ENCODE measurements around the gene RAB3A. TPM values are rescaled to one million over a fixed set of nuclear protein-coding genes. Genes with fewer than 3 reads are reported as not detected.
A peak's percentile ranks its signal among the peaks of the same experiment; 100 is the strongest.

Gene RAB3A
- total RNA-seq, 1 experiment from 2014 or later = 1.0 TPM

GRCh38 chr19:18196511-18196845 lies 7.4 kb downstream of the RAB3A start:
- Histone ChIP-seq H3K36me3 (ENCODE audit: control insufficient read depth, insufficient read depth, low read length) (no peaks in the 10 kb centered on the region; the same call in 1 of the 2 replicates), H3K27ac (ENCODE audit: low read length) (no peak overlapping the region), H3K4me1 (ENCODE audit: control insufficient read depth, insufficient read depth, low read length) (peaks cover 7% of the 10 kb centered on the region), H3K4me3 (ENCODE audit: low read depth in 2 of 2, low read length in 2 of 2) (no peak overlapping the region), H3K27me3 (ENCODE audit: control insufficient read depth, insufficient read depth, low read length) (no peaks in the 10 kb centered on the region), H3K9me3 (ENCODE audit: control insufficient read depth, insufficient read depth, low read depth, low read length) (no peaks in the 10 kb centered on the region)
- in situ Hi-C loops (cut with HindIII; ENCODE audit: low pct_unique_long_range_greater_than_20kb, low sequenced_read_pairs) = no loop called here
- BruUV-seq (replicated peaks) = no TSS peak
- no peak for ATAC-seq
- intact Hi-C loops (cut with micrococcal nuclease; ENCODE audit: unreplicated experiment) = no loop called here
- no peak for TF ChIP-seq TCF7L2 (IDR thresholded peaks at IDR 0.05; ENCODE audit: low read depth, low read length)
- no peak for TF ChIP-seq REST (IDR thresholded peaks at IDR 0.05; ENCODE audit: insufficient read depth in 1 of 2, low read depth in 2 of 2, low read length in 1 of 2)
- TF ChIP-seq SIN3A (IDR thresholded peaks at IDR 0.05; ENCODE audit: borderline replicate concordance, insufficient read depth, low read depth, low read length) = no peak
- no peak for TF ChIP-seq POLR2AphosphoS5 (IDR thresholded peaks at IDR 0.05; ENCODE audit: low read depth, low read length)
- no peak for TF ChIP-seq CTCF (IDR thresholded peaks at IDR 0.05)
- CTCF ChIA-PET = no interaction called here
- POLR2A ChIA-PET = no interaction called here
- no peak for DNase-seq (ENCODE audit: low read depth, low spot score)

- TF ChIP-seq POLR2AphosphoS5 (IDR thresholded peaks at IDR 0.05; ENCODE audit: low read depth, low read length) = no peak
- TF ChIP-seq CTCF (IDR thresholded peaks at IDR 0.05) = no peak
- no peak for TF ChIP-seq REST (IDR thresholded peaks at IDR 0.05; ENCODE audit: insufficient read depth in 1 of 2, low read depth in 2 of 2, low read length in 1 of 2)
- no peak for TF ChIP-seq SIN3A (IDR thresholded peaks at IDR 0.05; ENCODE audit: borderline replicate concordance, insufficient read depth, low read depth, low read length)
- no peak for TF ChIP-seq TCF7L2 (IDR thresholded peaks at IDR 0.05; ENCODE audit: low read depth, low read length)
- no peaks in the 10 kb centered on the region; the same call in 1 of the 2 replicates for H3K36me3 ChIP-seq (ENCODE audit: control insufficient read depth, insufficient read depth, low read length)
- DNase-seq (ENCODE audit: low read depth, low spot score) (no peak), ATAC-seq (no peak)
- no peak overlapping the region for H3K27ac ChIP-seq (ENCODE audit: low read length)
- H3K4me3 ChIP-seq (ENCODE audit: low read depth in 2 of 2, low read length in 2 of 2) = peak overlapping the region; percentile 66 to 73
- intact Hi-C loops (cut with micrococcal nuclease; ENCODE audit: unreplicated experiment) = no loop called here
- H3K4me1 ChIP-seq (ENCODE audit: control insufficient read depth, insufficient read depth, low read length) = peaks cover 7% of the 10 kb centered on the region
- in situ Hi-C loops (cut with HindIII; ENCODE audit: low pct_unique_long_range_greater_than_20kb, low sequenced_read_pairs) = no loop called here
- no TSS peak for BruUV-seq (replicated peaks)
- POLR2A ChIA-PET = no interaction called here
- no peaks in the 10 kb centered on the region for H3K27me3 ChIP-seq (ENCODE audit: control insufficient read depth, insufficient read depth, low read length)
- CTCF ChIA-PET = no interaction called here
- no peaks in the 10 kb centered on the region for H3K9me3 ChIP-seq (ENCODE audit: control insufficient read depth, insufficient read depth, low read depth, low read length)
Measured at GRCh38 chr19:18194554-18195238, 9.1 kb downstream of the RAB3A start.

Data from Panc1 (cell line).